ENCODE measurements around the gene PAQR5. TPM values are rescaled to one million over a fixed set of nuclear protein-coding genes. Genes with fewer than 3 reads are reported as not detected.
A peak's percentile ranks its signal among the peaks of the same experiment; 100 is the strongest.

The PAQR5 gene
- total and polyA plus RNA-seq, 2 donors (not counting 3 experiments of a cell fraction or from before 2014, with no cell fraction given) = 0.08 to 0.09 TPM

DNA sequence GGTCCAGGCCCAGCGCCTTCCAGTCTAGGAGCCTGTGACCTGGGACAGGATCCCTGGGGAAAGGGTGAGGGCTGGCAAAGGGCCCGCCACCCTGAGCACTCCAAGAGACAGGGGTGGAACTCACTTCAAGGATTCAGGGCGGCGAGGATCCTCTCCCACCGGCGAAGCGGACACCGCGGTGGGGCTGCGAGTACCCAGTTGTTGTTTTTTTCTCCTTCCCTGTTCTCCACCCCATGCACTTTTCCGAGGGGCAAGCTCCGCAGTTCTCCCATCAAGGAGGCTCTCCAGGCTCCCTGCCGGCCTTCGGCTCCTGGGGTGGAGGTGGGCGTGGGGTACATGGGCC, 387 bp upstream of the PAQR5 start:
- CTCF ChIA-PET = interaction anchor here (1.0 kb wide), 1 partner anchor 47 kb away, joined by 4 read pairs; no protein-coding TSS in a partner anchor
- Histone ChIP-seq H3K4me2 (ENCODE audit: insufficient read depth, low read length) (peak overlapping the region; percentile 62), H3K4me1 (ENCODE audit: control insufficient read depth, extremely low read depth, insufficient read depth, low read length) (no peaks in the 10 kb centered on the region), H3K27me3 (ENCODE audit: control insufficient read depth in 2 of 2, insufficient read depth in 2 of 2, low read length in 2 of 2) (peaks cover 24 to 29% of the 10 kb centered on the region in 2 experiments), H3K27ac (ENCODE audit: insufficient read depth, low read depth, low read length) (no peak overlapping the region), H3K9ac (replicated peaks; ENCODE audit: extremely low read depth, insufficient read depth, low read length) (no peak overlapping the region), H3K36me3 (ENCODE audit: control insufficient read depth in 2 of 2, extremely low read depth in 1 of 2, insufficient read depth in 2 of 2, low read length in 2 of 2) (no peaks in the 10 kb centered on the region), H3K79me2 (ENCODE audit: control insufficient read depth, insufficient read depth, low read length) (no peaks in the 10 kb centered on the region), H4K20me1 (replicated peaks; ENCODE audit: control insufficient read depth, extremely low read depth, insufficient read depth, low read length) (no peaks in the 10 kb centered on the region), H3K9me3 (replicated peaks; ENCODE audit: control insufficient read depth, insufficient read depth, low read length) (no peaks in the 10 kb centered on the region), H3K9me1 (replicated peaks; ENCODE audit: control insufficient read depth, extremely low read depth, insufficient read depth, low read length) (no peaks in the 10 kb centered on the region), H2AFZ (ENCODE audit: low read depth, low read length) (peak overlapping the region; percentile 80), H3K4me3 (replicated peaks in 1 of 3; ENCODE audit: insufficient read depth in 1 of 3, low read depth in 1 of 3, low read length in 3 of 3) (peak overlapping the region in 1 of 3 experiments; percentile 38)
- FAIRE-seq (no peak), DNase-seq (ENCODE audit: low read depth, low spot score) (no peak)
- dilution Hi-C loops (cut with MboI; ENCODE audit: extremely low pct_ligation_motif_present, low sequenced_read_pairs) = no loop called here
- no peak for TF ChIP-seq POLR2AphosphoS5 (IDR thresholded peaks at IDR 0.05; ENCODE audit: insufficient read depth, low read depth, low read length)
- no peak for TF ChIP-seq MYC (IDR thresholded peaks at IDR 0.05; ENCODE audit: low read depth, low read length)
- no peak for TF ChIP-seq GATA2 (IDR thresholded peaks at IDR 0.05; ENCODE audit: insufficient read depth, insufficient read length, low read depth, low read length)
- TF ChIP-seq JUN (IDR thresholded peaks at IDR 0.05; ENCODE audit: borderline replicate concordance, insufficient read depth, insufficient read length, low read depth) = no peak
- BruUV-seq (replicated peaks) = no TSS peak
- intact Hi-C loops (cut with micrococcal nuclease) = no loop called here
- POLR2A ChIA-PET = no interaction called here

DNA sequence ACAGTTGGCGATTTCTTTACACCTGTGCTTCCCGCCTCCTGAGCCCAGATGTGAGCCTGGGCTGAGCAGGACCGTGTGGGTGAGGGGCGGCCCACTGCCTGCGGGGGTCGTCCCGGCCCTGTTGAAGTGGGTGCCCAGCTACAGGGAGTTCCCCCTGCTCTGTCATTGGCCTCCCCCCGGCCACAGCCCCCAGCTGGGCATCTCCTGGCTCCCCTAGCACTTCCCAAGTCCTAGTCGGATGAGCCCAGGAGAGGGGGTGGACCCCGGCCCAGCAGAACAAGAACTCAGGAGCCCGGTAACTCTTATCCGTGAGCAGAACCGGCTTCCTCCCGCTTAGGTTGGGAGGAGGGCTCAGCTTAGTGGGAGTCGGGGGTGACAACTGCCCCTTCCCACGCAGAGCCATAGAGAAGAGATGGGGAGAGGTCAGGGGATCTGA, 757 bp downstream of the PAQR5 start:
- dilution Hi-C loops (cut with MboI; ENCODE audit: extremely low pct_ligation_motif_present, low sequenced_read_pairs) = no loop called here
- no peak for DNase-seq (ENCODE audit: low read depth, low spot score)
- FAIRE-seq = no peak

More for the DNA sequence above, 757 bp downstream of the PAQR5 start:
- H3K4me1 ChIP-seq (ENCODE audit: control insufficient read depth, extremely low read depth, insufficient read depth, low read length) = no peaks in the 10 kb centered on the region
- H3K27ac ChIP-seq (ENCODE audit: insufficient read depth, low read depth, low read length) = no peak overlapping the region
- BruUV-seq (replicated peaks) = no TSS peak
- H3K9me1 ChIP-seq (replicated peaks; ENCODE audit: control insufficient read depth, extremely low read depth, insufficient read depth, low read length) = no peaks in the 10 kb centered on the region
- H4K20me1 ChIP-seq (replicated peaks; ENCODE audit: control insufficient read depth, extremely low read depth, insufficient read depth, low read length) = no peaks in the 10 kb centered on the region
- H3K79me2 ChIP-seq (ENCODE audit: control insufficient read depth, insufficient read depth, low read length) = no peaks in the 10 kb centered on the region
- ChIA-PET POLR2A (no interaction called here), CTCF (interaction anchor here (0.6 kb wide), 1 partner anchor 11 kb away, joined by 3 read pairs; no protein-coding TSS in a partner anchor)
- H3K9me3 ChIP-seq (replicated peaks; ENCODE audit: control insufficient read depth, insufficient read depth, low read length) = no peaks in the 10 kb centered on the region
- TF ChIP-seq POLR2A (IDR thresholded peaks at IDR 0.05; ENCODE audit: low read depth, low read length) = no peak
- no peak for TF ChIP-seq FOS (IDR thresholded peaks at IDR 0.05; ENCODE audit: borderline replicate concordance, insufficient read depth, low read length)
- peak; percentile 30 for TF ChIP-seq EZH2 (IDR thresholded peaks at IDR 0.05; ENCODE audit: borderline replicate concordance, low read depth, low read length, severe bottlenecking)
- TF ChIP-seq JUN (IDR thresholded peaks at IDR 0.05; ENCODE audit: borderline replicate concordance, insufficient read depth, insufficient read length, low read depth) = no peak
- no peak for TF ChIP-seq GATA2 (IDR thresholded peaks at IDR 0.05; ENCODE audit: insufficient read depth, insufficient read length, low read depth, low read length)
- peak overlapping the region; percentile 62 for H3K4me2 ChIP-seq (ENCODE audit: insufficient read depth, low read length)
- H3K27me3 ChIP-seq (ENCODE audit: control insufficient read depth in 2 of 2, insufficient read depth in 2 of 2, low read length in 2 of 2) = peaks cover 24 to 27% of the 10 kb centered on the region in 2 experiments
- intact Hi-C loops (cut with micrococcal nuclease) = no loop called here
- no peaks in the 10 kb centered on the region for H3K36me3 ChIP-seq (ENCODE audit: control insufficient read depth in 2 of 2, extremely low read depth in 1 of 2, insufficient read depth in 2 of 2, low read length in 2 of 2)
- peak overlapping the region in 1 of 3 experiments; percentile 38 for H3K4me3 ChIP-seq (replicated peaks in 1 of 3; ENCODE audit: insufficient read depth in 1 of 3, low read depth in 1 of 3, low read length in 3 of 3)
- no peak overlapping the region for H3K9ac ChIP-seq (replicated peaks; ENCODE audit: extremely low read depth, insufficient read depth, low read length)
- H2AFZ ChIP-seq (ENCODE audit: low read depth, low read length) = no peak overlapping the region

All from endothelial cell of umbilical vein (primary cell).